Right lobe of liver (tissue), 4 donors: ENCODE results near the gene OR2T33.

ENCODE experiments used
- CTCF ChIP-seq, 4 donors: fragments of 200-600 bp in 3 of 4; fragments of 450-650 bp in 1 of 4; IDR thresholded peaks; one replicate each; pipeline versions ENCODE4 v1.5.1 to v1.8.0; 2016 to 2022; ENCODE audit warnings: antibody characterized with exemption in 4 of 4, mild to moderate bottlenecking in 2 of 4
- POLR2A ChIP-seq: fragments of 450-650 bp; IDR thresholded peaks from one replicate; pipeline ENCODE4 v1.6.1; 2017; ENCODE audit warnings: antibody characterized with exemption, mild to moderate bottlenecking
- donor health status: DM: no; HTN: no; CAD: no.
- donor health status: DM: no; HTN: no; CAD: no.
- donor health status: DM: no; HTN: yes; CAD: no.

- TF ChIP-seq CTCF (IDR thresholded peaks at IDR 0.05) = no peak
- TF ChIP-seq POLR2A = no peak
Observed at GRCh38 chr1:248268178-248268577, 9.6 kb downstream of the OR2T33 start.
